ENCODE results near the gene GSDME.
"Not testable (repeated sequence)": the region's sequence is repeated elsewhere in the genome, so short reads cannot be mapped to it uniquely, and the experiment has no call there.

DNA sequence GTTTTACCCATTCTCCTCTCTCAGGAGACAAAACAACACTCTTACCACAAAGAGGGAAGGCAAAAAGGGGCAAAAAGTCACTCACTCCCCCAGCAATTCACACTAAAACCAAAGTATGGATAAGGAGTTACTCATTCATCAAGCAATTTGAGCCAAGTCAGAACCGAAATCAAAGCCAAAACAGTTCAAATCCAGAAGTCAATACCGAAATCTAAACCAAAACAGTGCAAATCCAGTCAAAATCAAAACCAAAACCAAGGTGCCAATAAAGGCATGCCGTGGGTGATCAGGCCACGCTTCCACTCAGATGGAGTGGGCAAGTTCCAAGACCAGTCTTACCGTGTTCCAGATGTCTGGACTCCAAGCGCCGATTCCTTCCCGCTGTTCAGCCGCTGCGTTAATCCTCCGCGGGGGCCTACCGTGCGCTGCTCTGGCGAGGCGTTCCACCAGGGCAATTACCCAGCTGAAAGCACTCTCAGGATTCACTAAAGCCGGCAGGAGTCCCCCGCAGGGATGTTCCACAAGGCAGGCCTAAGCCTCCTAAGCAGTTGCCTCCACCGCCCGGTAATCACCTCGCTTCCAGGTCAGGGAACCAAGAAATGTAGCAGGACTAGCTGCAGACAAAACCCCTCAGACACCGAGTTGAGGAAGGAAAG is 37.6 kb upstream of the GSDME start:
- TF ChIP-seq, protein P1, sequence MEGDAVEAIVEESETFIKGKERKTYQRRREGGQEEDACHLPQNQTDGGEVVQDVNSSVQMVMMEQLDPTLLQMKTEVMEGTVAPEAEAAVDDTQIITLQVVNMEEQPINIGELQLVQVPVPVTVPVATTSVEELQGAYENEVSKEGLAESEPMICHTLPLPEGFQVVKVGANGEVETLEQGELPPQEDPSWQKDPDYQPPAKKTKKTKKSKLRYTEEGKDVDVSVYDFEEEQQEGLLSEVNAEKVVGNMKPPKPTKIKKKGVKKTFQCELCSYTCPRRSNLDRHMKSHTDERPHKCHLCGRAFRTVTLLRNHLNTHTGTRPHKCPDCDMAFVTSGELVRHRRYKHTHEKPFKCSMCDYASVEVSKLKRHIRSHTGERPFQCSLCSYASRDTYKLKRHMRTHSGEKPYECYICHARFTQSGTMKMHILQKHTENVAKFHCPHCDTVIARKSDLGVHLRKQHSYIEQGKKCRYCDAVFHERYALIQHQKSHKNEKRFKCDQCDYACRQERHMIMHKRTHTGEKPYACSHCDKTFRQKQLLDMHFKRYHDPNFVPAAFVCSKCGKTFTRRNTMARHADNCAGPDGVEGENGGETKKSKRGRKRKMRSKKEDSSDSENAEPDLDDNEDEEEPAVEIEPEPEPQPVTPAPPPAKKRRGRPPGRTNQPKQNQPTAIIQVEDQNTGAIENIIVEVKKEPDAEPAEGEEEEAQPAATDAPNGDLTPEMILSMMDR (tag by site-specific recombination; IDR thresholded peaks at IDR 0.05), result not testable (repeated sequence)
- not testable (repeated sequence) for TF ChIP-seq ZNF777 (tag by site-specific recombination; IDR thresholded peaks at IDR 0.05; ENCODE audit: borderline replicate concordance); ZNF830 (tag by site-specific recombination; IDR thresholded peaks at IDR 0.05; ENCODE audit: low read depth); ZNF184 (tag by site-specific recombination; IDR thresholded peaks at IDR 0.05); SETDB1 (IDR thresholded peaks at IDR 0.05; ENCODE audit: insufficient read length, low read length); MYNN (tag by site-specific recombination; IDR thresholded peaks at IDR 0.05; ENCODE audit: borderline replicate concordance); ZNF501 (tag by site-specific recombination; IDR thresholded peaks at IDR 0.05); SP3 (tag by site-specific recombination; IDR thresholded peaks at IDR 0.05); ZNF174 (tag by site-specific recombination; IDR thresholded peaks at IDR 0.05); PRDM1 (tag by site-specific recombination; IDR thresholded peaks at IDR 0.05)
- TF ChIP-seq, protein P2, sequence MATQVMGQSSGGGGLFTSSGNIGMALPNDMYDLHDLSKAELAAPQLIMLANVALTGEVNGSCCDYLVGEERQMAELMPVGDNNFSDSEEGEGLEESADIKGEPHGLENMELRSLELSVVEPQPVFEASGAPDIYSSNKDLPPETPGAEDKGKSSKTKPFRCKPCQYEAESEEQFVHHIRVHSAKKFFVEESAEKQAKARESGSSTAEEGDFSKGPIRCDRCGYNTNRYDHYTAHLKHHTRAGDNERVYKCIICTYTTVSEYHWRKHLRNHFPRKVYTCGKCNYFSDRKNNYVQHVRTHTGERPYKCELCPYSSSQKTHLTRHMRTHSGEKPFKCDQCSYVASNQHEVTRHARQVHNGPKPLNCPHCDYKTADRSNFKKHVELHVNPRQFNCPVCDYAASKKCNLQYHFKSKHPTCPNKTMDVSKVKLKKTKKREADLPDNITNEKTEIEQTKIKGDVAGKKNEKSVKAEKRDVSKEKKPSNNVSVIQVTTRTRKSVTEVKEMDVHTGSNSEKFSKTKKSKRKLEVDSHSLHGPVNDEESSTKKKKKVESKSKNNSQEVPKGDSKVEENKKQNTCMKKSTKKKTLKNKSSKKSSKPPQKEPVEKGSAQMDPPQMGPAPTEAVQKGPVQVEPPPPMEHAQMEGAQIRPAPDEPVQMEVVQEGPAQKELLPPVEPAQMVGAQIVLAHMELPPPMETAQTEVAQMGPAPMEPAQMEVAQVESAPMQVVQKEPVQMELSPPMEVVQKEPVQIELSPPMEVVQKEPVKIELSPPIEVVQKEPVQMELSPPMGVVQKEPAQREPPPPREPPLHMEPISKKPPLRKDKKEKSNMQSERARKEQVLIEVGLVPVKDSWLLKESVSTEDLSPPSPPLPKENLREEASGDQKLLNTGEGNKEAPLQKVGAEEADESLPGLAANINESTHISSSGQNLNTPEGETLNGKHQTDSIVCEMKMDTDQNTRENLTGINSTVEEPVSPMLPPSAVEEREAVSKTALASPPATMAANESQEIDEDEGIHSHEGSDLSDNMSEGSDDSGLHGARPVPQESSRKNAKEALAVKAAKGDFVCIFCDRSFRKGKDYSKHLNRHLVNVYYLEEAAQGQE (tag by site-specific recombination; IDR thresholded peaks at IDR 0.05), result not testable (repeated sequence)
- TF ChIP-seq, protein P3, sequence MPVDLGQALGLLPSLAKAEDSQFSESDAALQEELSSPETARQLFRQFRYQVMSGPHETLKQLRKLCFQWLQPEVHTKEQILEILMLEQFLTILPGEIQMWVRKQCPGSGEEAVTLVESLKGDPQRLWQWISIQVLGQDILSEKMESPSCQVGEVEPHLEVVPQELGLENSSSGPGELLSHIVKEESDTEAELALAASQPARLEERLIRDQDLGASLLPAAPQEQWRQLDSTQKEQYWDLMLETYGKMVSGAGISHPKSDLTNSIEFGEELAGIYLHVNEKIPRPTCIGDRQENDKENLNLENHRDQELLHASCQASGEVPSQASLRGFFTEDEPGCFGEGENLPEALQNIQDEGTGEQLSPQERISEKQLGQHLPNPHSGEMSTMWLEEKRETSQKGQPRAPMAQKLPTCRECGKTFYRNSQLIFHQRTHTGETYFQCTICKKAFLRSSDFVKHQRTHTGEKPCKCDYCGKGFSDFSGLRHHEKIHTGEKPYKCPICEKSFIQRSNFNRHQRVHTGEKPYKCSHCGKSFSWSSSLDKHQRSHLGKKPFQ (tag by site-specific recombination; IDR thresholded peaks at IDR 0.05), result not testable (repeated sequence)
- TF ChIP-seq, protein P4, sequence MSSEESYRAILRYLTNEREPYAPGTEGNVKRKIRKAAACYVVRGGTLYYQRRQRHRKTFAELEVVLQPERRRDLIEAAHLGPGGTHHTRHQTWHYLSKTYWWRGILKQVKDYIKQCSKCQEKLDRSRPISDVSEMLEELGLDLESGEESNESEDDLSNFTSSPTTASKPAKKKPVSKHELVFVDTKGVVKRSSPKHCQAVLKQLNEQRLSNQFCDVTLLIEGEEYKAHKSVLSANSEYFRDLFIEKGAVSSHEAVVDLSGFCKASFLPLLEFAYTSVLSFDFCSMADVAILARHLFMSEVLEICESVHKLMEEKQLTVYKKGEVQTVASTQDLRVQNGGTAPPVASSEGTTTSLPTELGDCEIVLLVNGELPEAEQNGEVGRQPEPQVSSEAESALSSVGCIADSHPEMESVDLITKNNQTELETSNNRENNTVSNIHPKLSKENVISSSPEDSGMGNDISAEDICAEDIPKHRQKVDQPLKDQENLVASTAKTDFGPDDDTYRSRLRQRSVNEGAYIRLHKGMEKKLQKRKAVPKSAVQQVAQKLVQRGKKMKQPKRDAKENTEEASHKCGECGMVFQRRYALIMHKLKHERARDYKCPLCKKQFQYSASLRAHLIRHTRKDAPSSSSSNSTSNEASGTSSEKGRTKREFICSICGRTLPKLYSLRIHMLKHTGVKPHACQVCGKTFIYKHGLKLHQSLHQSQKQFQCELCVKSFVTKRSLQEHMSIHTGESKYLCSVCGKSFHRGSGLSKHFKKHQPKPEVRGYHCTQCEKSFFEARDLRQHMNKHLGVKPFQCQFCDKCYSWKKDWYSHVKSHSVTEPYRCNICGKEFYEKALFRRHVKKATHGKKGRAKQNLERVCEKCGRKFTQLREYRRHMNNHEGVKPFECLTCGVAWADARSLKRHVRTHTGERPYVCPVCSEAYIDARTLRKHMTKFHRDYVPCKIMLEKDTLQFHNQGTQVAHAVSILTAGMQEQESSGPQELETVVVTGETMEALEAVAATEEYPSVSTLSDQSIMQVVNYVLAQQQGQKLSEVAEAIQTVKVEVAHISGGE (tag by site-specific recombination; conservative IDR thresholded peaks at IDR 0.05; ENCODE audit: low read depth), result not testable (repeated sequence)

Data from HEK293 (cell line).